Jurkat, Clone E6-1 (cell line): ENCODE results near the gene PRR33.

Source experiments
- DNase-seq: peaks from one replicate; pipeline ENCODE4 v3.0.0-alpha.2; 2011; ENCODE audit warnings: low read depth, low spot score
- H3K4me3 ChIP-seq: 2 replicates; pipeline ENCODE4 v1.5.1; 2011; ENCODE audit warnings: mild to moderate bottlenecking, low read length, control low read depth, moderate library complexity

PRR33 gene

GRCh38 chr11:1869427-1870325 lies 22.0 kb downstream of the PRR33 start:
- H3K4me3 ChIP-seq = no peak overlapping the region
- no peak for DNase-seq

- H3K4me3 ChIP-seq = no peak overlapping the region
- DNase-seq = no peak
Observed at GRCh38 chr11:1868636-1869291, 22.9 kb downstream of the PRR33 start.

- no peak for DNase-seq
- no peak overlapping the region for H3K4me3 ChIP-seq
Observed at GRCh38 chr11:1868056-1868635, 23.5 kb downstream of the PRR33 start.

GRCh38 chr11:1867381-1867780 lies 24.3 kb downstream of the PRR33 start:
- DNase-seq = no peak
- H3K4me3 ChIP-seq = no peak overlapping the region

- H3K4me3 ChIP-seq = no peak overlapping the region
- no peak for DNase-seq
Observed at GRCh38 chr11:1866776-1867175, 24.9 kb downstream of the PRR33 start.

GRCh38 chr11:1866226-1866625 lies 25.5 kb downstream of the PRR33 start:
- H3K4me3 ChIP-seq = no peak overlapping the region
- DNase-seq = no peak

- no peak overlapping the region for H3K4me3 ChIP-seq
- DNase-seq = no peak
Observed at GRCh38 chr11:1864831-1865665, 26.6 kb downstream of the PRR33 start.

- no peak for DNase-seq
- H3K4me3 ChIP-seq = no peak overlapping the region
Observed at GRCh38 chr11:1864231-1864630, 27.5 kb downstream of the PRR33 start.

GRCh38 chr11:1863352-1864216 lies 28.1 kb downstream of the PRR33 start:
- H3K4me3 ChIP-seq = no peak overlapping the region
- DNase-seq = no peak

GRCh38 chr11:1862588-1863351 lies 28.9 kb downstream of the PRR33 start:
- H3K4me3 ChIP-seq = no peak overlapping the region
- DNase-seq = no peak

- no peak for DNase-seq
- H3K4me3 ChIP-seq = no peak overlapping the region
Observed at GRCh38 chr11:1861435-1862411, 30.0 kb downstream of the PRR33 start.

- DNase-seq = no peak
- H3K4me3 ChIP-seq = no peak overlapping the region
Observed at GRCh38 chr11:1860108-1860507, 31.6 kb downstream of the PRR33 start.

GRCh38 chr11:1859004-1859403 lies 32.7 kb downstream of the PRR33 start:
- H3K4me3 ChIP-seq = no peak overlapping the region
- no peak for DNase-seq

- DNase-seq = no peak
- no peak overlapping the region for H3K4me3 ChIP-seq
Observed at GRCh38 chr11:1858576-1858975, 33.1 kb downstream of the PRR33 start.

GRCh38 chr11:1858154-1858553 lies 33.5 kb downstream of the PRR33 start:
- DNase-seq = no peak
- no peak overlapping the region for H3K4me3 ChIP-seq

GRCh38 chr11:1857064-1857463 lies 34.6 kb downstream of the PRR33 start:
- H3K4me3 ChIP-seq = no peak overlapping the region
- DNase-seq = no peak
